Heart left ventricle (tissue), 16 donors: Measurements from ENCODE around the gene TFDP1. TPM values are rescaled to one million over a fixed set of nuclear protein-coding genes. Genes with fewer than 3 reads are reported as not detected.

Source experiments
- ATAC-seq, 4 donors: fragments of 200-7000 bp; cut with Tn5 transposase; one replicate each; pipeline ENCODE4 v1.9.1; 2020 to 2022; ENCODE audit warnings: moderate library complexity in 4 of 4, mild to moderate bottlenecking in 3 of 4, moderate number of reproducible peaks in 1 of 4
- DNase-seq, 5 donors: peaks; one replicate each; pipeline ENCODE4 v3.0.0-alpha.2; 2020
- H3K27ac ChIP-seq, 12 donors: fragments of 200-600 bp; sonication (generic) in 4 of 12; one replicate each; pipeline versions ENCODE4 v1.5.0 to v1.8.0; 2016 to 2022; ENCODE audit warnings: mild to moderate bottlenecking in 2 of 12
- H3K27me3 ChIP-seq, 9 donors: fragments of 200-600 bp; sonication (generic) in 2 of 9; one replicate each; pipeline versions ENCODE4 v1.5.1 to v1.8.0; 2016 to 2022; ENCODE audit warnings: mild to moderate bottlenecking in 3 of 9
- H3K36me3 ChIP-seq, 9 donors: fragments of 200-600 bp; sonication (generic) in 2 of 9; one replicate each; pipeline versions ENCODE4 v1.5.0 to v1.8.0; 2018 to 2022; ENCODE audit warnings: mild to moderate bottlenecking in 2 of 9
- H3K4me1 ChIP-seq, 12 donors: fragments of 200-600 bp; sonication (generic) in 4 of 12; one replicate each; pipeline versions ENCODE4 v1.5.0 to v1.8.0; 2016 to 2022; ENCODE audit warnings: mild to moderate bottlenecking in 3 of 12
- H3K4me3 ChIP-seq, 12 donors: fragments of 200-600 bp; sonication (generic) in 4 of 12; one replicate each; pipeline versions ENCODE4 v1.5.0 to v1.8.0; 2017 to 2022; ENCODE audit warnings: mild to moderate bottlenecking in 9 of 12, moderate library complexity in 4 of 12
- H3K9me3 ChIP-seq, 12 donors: fragments of 200-600 bp; sonication (generic) in 4 of 12; one replicate each; pipeline versions ENCODE4 v1.5.0 to v1.8.0; 2016 to 2022; ENCODE audit warnings: mild to moderate bottlenecking in 1 of 12
- CTCF ChIP-seq, 12 donors: fragments of 200-600 bp; sonication (generic) in 4 of 12; IDR thresholded peaks; one replicate each; pipeline versions ENCODE4 v1.5.0 to v1.8.0; 2018 to 2022; ENCODE audit warnings: antibody characterized with exemption in 12 of 12, mild to moderate bottlenecking in 5 of 12
- POLR2A ChIP-seq, 2 donors: fragments of 450-650 bp; IDR thresholded peaks; one replicate each; pipeline ENCODE4 v1.6.1; 2017; ENCODE audit warnings: antibody characterized with exemption in 2 of 2, mild to moderate bottlenecking in 2 of 2, moderate library complexity in 2 of 2
- WGBS, 4 donors: extraction: QIAGEN DNeasy Blood & Tissue Kit in 2 of 4; methylation state at CpG; one replicate each; pipeline versions ENCODE4 v1.1.5 to v1.1.7; 2013 to 2018; 5-methylcytosine and 5-hydroxymethylcytosine counted together
- intact Hi-C, 10 donors: fragments of 100-400 bp; cut with DNase I; formaldehyde crosslinking; loops; one replicate each; pipeline versions ENCODE4 v1.11.1 to v1.14.2; 2022
- polyA plus RNA-seq, 2 donors: library from polyadenylated mRNA; stranded (reverse); fragments of 200-250 nt; gene quantifications; one replicate each; pipeline ENCODE4 v1.2.3, GENCODE V29; 2013
- total RNA-seq, 9 donors: library from RNA; depleted of rRNA in 2 of 9; stranded (reverse); fragments of >200 nt in 2 of 9; fragmentation: NEBNext Ultra II Directional in 3 of 9; extraction: Animal tissue kit (Norgen Biotek cat#: 25700) in 3 of 9; gene quantifications; one replicate each; pipeline versions ENCODE4 v1.1.0 to v1.2.4, GENCODE V29; 2016 to 2023
- donor health status: ischemic (EF 13 %, LVEDD 7.1; RV severe dilation, severe dysfunction).
- donor health status: healthy with polysubstance abuse.
- donor health status: DM: no; HTN: yes; CAD: no.
- donor health status: DM: no; HTN: no; CAD: no.
- donor health status: ischemic (EF 25% LVEDD 6.9; RV normal size, moderate dysfunction).
- donor health status: ischemic (EF 25% LVEDD 5.7; RV mildly dilated, moderate dysfunction).
- donor health status: healthy.
- donor health status: DM: yes; HTN: yes; CAD: no.
- donor health status: ischemic (EF 35%, LVEDD 5.7; RV mildly dilated, moderate dysfunction).
- donor health status: nonischemic (EF 11% LVEDD 7.7; RV severe dilation, severe dysfunction).
- donor health status: DM: yes; HTN: yes; CAD: no.
- donor health status: PGD.
- donor health status: ischemic (EF 29% LVEDD 5.4; RV normal size, mild dysfunction).
- donor health status: nonischemic (EF 23%, LVEDD 6.1; RV moderate dilation, normal function).

TFDP1 gene
- total and polyA plus RNA-seq, 11 donors: 19.7 to 50.3 (median 44.3) TPM

GRCh38 chr13:113607056-113607888 is 22.7 kb downstream of the TFDP1 start:
- DNase-seq: peak in 1 of 5 donors; percentile 58
- H3K4me1 ChIP-seq: peaks cover 0 to 7% (median 0%) of the 10 kb centered on the region in 12 donors
- H3K27ac ChIP-seq: peak overlapping the region in 1 of 12 donors; percentile 32
- H3K4me3 ChIP-seq: no peak overlapping the region
- intact Hi-C loops: no loop called here
- ATAC-seq: peak; percentile 8 to 51 (median 40)
- no peak for TF ChIP-seq POLR2A (IDR thresholded peaks at IDR 0.05)
- no peaks in the 10 kb centered on the region for H3K27me3 ChIP-seq
- WGBS, 4 donors: 87 to 91% (median 88%) methylated on average over 24 to 28 of the region's 28 CpGs
- H3K9me3 ChIP-seq: no peaks in the 10 kb centered on the region
- peaks cover 0 to 25% (median 9%) of the 10 kb centered on the region in 9 donors for H3K36me3 ChIP-seq

DNA sequence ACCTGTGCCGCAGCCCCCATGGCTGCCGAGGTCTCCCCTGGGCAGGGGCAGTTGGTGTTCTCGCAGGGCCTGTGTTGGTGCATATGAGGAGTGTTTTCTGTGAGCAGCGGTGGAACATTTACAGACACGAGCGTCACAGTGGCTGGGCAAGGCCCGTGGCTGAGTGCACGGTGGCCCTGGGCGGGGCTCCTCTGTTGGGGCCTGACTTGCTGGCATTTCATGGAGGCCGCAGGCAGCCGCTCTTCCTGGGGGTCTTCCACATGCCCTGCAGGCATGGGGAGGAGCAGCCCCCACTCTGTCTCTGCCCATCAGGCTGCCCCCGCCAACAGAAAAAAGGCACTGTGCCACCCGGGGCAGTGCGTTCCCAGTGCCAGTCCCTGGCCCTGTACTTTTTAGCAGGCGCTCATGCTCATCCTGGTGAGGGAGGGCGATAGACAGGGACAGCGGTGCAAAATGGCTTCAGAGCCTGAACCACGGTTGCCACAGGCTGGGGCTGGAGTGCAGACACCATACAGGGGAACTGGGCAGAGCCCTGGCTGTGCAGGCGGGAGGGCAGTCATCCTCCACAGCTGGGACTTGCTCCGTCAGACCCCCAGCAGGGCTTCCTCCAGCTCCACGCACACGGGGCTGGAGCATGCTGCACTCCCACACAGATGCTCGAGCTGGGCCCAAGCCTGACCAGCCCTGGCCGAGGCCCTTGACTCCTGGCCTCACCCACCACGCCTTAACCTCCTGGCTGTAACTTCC is 23.5 kb downstream of the TFDP1 start:
- TF ChIP-seq CTCF (IDR thresholded peaks at IDR 0.05) (no peak), POLR2A (IDR thresholded peaks at IDR 0.05) (no peak)
- ATAC-seq: peak in 3 of 4 donors; percentile 3 to 12 (median 11)
- intact Hi-C loops: loop anchor here in 1 of 10 donors (2.0 kb wide), 1 partner anchor 21 kb away; no protein-coding TSS in a partner anchor

DNA sequence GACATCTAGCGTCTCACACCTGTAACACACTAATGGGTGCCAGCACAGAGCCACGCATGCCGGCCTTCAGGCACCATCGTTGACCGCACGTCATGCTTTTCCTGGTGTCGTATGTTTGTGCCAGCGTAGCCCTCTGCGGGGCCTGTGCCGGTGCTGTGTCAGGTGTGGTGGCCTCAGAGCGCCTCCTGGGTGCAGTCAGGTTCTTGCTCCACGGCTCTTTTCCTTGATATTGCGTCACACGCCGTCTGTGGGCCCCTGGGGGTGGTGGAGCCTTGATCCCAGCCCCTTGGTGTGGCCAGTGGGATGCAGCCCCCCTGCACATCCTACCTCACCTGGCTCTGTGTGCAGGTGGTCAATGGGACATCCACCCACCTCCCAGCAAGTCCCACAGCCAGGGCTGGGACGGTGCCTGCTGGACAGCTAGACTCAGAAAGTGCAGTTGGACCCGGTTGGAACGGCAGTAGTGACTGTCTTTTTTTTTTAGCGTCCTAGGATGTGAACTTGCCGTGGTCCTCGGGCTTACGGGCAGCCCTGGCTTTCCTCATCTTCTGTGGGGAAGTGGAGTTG is 24.5 kb downstream of the TFDP1 start:
- Histone ChIP-seq H3K27me3 (no peaks in the 10 kb centered on the region), H3K4me3 (no peak overlapping the region), H3K9me3 (no peaks in the 10 kb centered on the region), H3K36me3 (peaks cover 0 to 34% (median 9%) of the 10 kb centered on the region in 9 donors), H3K4me1 (peaks cover 0 to 7% (median 0%) of the 10 kb centered on the region in 12 donors), H3K27ac (no peak overlapping the region)
- ATAC-seq (no peak), DNase-seq (no peak)
- WGBS, 4 donors: 93 to 95% (median 94%) methylated on average over 22 of the region's 22 CpGs
- TF ChIP-seq POLR2A (IDR thresholded peaks at IDR 0.05) (no peak), CTCF (IDR thresholded peaks at IDR 0.05) (no peak)
- intact Hi-C loops: loop anchor here in 1 of 10 donors (2.0 kb wide), 1 partner anchor 20 kb away; no protein-coding TSS in a partner anchor

More for the DNA sequence above, 23.5 kb downstream of the TFDP1 start:
- Histone ChIP-seq H3K9me3 (no peaks in the 10 kb centered on the region), H3K36me3 (peaks cover 0 to 32% (median 9%) of the 10 kb centered on the region in 9 donors), H3K4me3 (no peak overlapping the region), H3K4me1 (peaks cover 0 to 7% (median 0%) of the 10 kb centered on the region in 12 donors), H3K27ac (peak overlapping the region in 1 of 12 donors; percentile 23), H3K27me3 (no peaks in the 10 kb centered on the region)
- peak in 1 of 5 donors; percentile 57 for DNase-seq
- WGBS, 4 donors: 86 to 95% (median 90%) methylated on average over 17 to 25 of the region's 25 CpGs

DNA sequence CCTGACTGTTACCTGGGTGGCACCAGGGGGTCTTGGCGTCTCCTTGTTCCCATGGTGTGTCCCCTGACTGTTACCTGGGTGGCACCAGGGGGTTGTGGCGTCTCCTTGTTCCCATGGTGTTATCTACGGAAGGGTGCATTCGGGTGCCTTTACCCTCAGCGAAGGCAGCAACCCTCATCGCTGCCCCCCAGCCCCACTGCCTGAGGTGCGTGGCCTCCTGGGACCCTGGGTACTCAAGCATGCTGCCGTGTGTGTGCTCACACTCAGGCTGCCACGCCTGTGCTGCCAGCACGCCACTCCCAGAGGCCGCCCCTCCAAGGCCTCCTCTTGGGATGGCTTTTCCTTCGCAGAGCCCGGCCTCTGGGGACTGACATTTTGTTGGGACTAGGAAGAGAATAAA is 25.1 kb downstream of the TFDP1 start:
- intact Hi-C loops: loop anchor here in 1 of 10 donors (2.0 kb wide), 1 partner anchor 19 kb away; no protein-coding TSS in a partner anchor

More for the DNA sequence above, 25.1 kb downstream of the TFDP1 start:
- TF ChIP-seq POLR2A (IDR thresholded peaks at IDR 0.05): no peak
- TF ChIP-seq CTCF (IDR thresholded peaks at IDR 0.05): no peak
- H3K36me3 ChIP-seq: peaks cover 0 to 34% (median 9%) of the 10 kb centered on the region in 9 donors
- no peak overlapping the region for H3K4me3 ChIP-seq
- H3K27ac ChIP-seq: no peak overlapping the region
- H3K4me1 ChIP-seq: peaks cover 0 to 7% (median 0%) of the 10 kb centered on the region in 12 donors
- ATAC-seq (no peak), DNase-seq (no peak)
- H3K27me3 ChIP-seq: no peaks in the 10 kb centered on the region
- H3K9me3 ChIP-seq: no peaks in the 10 kb centered on the region
- 94 to 96% (median 95%) methylated on average over 9 to 13 of the region's 13 CpGs for WGBS, 4 donors
